Immature natural killer cell (primary cell): ENCODE measurements around the gene VSIG10L2. TPM values are rescaled to one million over a fixed set of nuclear protein-coding genes. Genes with fewer than 3 reads are reported as not detected.

Source experiments
- DNase-seq, 3 donors: peaks; one replicate each; pipeline ENCODE4 v3.0.0; 2022; ENCODE audit warnings: mixed read lengths in 1 of 3
- H3K27ac Mint-ChIP-seq, 6 donors: one replicate each; pipeline ENCODE4 v1.8.0; 2020; ENCODE audit warnings: mixed read lengths in 6 of 6, mild to moderate bottlenecking in 5 of 6, inconsistent platforms in 4 of 6, moderate library complexity in 3 of 6
- H3K27me3 Mint-ChIP-seq, 3 donors: one replicate each; pipeline ENCODE4 v1.8.0; 2020 to 2021; ENCODE audit warnings: low read depth in 3 of 3, mild to moderate bottlenecking in 3 of 3, mixed read lengths in 3 of 3, moderate library complexity in 3 of 3, inconsistent platforms in 1 of 3
- H3K36me3 Mint-ChIP-seq, 3 donors: one replicate each; pipeline ENCODE4 v1.8.0; 2020; ENCODE audit warnings: mixed read lengths in 3 of 3, inconsistent platforms in 2 of 3, mild to moderate bottlenecking in 2 of 3
- H3K4me1 Mint-ChIP-seq, 2 donors: one replicate each; pipeline ENCODE4 v1.8.0; 2020; ENCODE audit warnings: inconsistent platforms in 2 of 2, mild to moderate bottlenecking in 2 of 2, mixed read lengths in 2 of 2, moderate library complexity in 1 of 2
- H3K4me3 Mint-ChIP-seq, 5 donors: one replicate each; pipeline ENCODE4 v1.8.0; 2020; ENCODE audit warnings: mild to moderate bottlenecking in 5 of 5, mixed read lengths in 5 of 5, inconsistent platforms in 3 of 5, moderate library complexity in 3 of 5
- H3K9me3 Mint-ChIP-seq, 6 donors: one replicate each; pipeline ENCODE4 v1.8.0; 2020; ENCODE audit warnings: mild to moderate bottlenecking in 6 of 6, mixed read lengths in 6 of 6, inconsistent platforms in 4 of 6, moderate library complexity in 3 of 6
- polyA plus RNA-seq, 3 donors: library from polyadenylated mRNA; unstranded; fragments of 300-500 nt; fragmentation: Illumina TruSeq; gene quantifications; one replicate each; pipeline ENCODE4 v1.2.3, GENCODE V29; 2021

The VSIG10L2 gene
- polyA plus RNA-seq, 3 donors from 2014 or later: not detected

DNA sequence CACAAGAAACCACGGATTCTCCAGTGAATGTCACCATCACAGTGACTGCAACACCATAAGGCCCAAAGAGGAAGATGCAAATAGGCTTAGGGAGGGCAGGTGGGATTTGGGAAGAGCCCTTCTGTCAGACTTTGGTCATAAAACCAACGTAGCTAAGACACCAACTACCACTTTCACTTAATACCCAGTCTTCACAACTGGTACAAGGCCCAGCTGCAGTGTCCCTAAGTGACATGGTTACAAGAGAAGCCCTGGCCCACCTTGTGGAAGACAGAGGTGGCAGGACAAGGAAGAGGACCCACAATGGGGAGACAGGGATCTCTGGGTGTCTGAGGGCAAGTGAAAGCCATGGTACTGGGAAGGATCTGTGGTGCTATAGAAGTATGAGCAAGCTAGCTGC is 10.0 kb downstream of the VSIG10L2 start:
- Mint-ChIP-seq H3K36me3 (no peaks in the 10 kb centered on the region), H3K27ac (no peak overlapping the region), H3K4me1 (no peaks in the 10 kb centered on the region), H3K9me3 (no peaks in the 10 kb centered on the region), H3K4me3 (no peak overlapping the region), H3K27me3 (peaks cover 1 to 9% (median 5%) of the 10 kb centered on the region in 3 donors)
- DNase-seq: no peak

DNA sequence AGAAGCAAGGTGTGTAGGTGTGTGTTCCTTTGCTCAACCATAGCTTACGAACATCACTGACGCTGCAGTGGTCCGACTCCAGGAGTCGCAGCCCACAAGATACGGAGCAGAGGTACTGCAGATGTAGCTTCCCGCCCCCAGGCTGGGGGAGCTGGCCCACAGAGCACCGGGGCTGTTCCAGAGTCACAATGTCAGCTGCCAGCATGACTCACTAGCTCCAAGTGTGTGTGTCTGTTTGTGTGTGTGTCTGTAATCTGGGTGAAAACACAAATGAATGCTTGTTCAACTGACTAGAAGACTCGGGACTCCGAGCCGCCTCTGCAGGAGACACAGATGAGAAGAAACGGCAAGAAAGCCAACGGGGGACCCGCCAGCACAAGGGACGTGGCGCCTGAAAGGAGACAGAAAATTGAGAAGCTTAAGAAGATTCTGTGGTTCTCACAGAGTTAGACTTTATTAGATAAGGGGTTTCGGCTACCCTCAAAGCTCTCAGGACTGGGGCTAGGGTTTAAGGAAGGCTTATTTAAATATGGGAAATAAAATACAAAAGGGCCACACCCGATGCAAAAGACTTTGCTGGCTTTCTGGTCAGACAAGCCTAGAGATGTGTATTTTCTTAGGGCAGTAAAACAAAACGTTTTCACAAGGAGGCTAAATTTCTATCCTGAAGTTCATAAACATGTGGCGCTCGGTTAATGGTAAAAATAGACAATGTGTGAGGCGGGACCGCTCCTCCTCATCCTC is 10.7 kb downstream of the VSIG10L2 start:
- H3K4me3 Mint-ChIP-seq: no peak overlapping the region
- DNase-seq: no peak
- H3K4me1 Mint-ChIP-seq: no peaks in the 10 kb centered on the region
- peaks cover 1 to 7% (median 5%) of the 10 kb centered on the region in 3 donors for H3K27me3 Mint-ChIP-seq
- H3K36me3 Mint-ChIP-seq: no peaks in the 10 kb centered on the region
- no peak overlapping the region for H3K27ac Mint-ChIP-seq
- no peaks in the 10 kb centered on the region for H3K9me3 Mint-ChIP-seq

DNA sequence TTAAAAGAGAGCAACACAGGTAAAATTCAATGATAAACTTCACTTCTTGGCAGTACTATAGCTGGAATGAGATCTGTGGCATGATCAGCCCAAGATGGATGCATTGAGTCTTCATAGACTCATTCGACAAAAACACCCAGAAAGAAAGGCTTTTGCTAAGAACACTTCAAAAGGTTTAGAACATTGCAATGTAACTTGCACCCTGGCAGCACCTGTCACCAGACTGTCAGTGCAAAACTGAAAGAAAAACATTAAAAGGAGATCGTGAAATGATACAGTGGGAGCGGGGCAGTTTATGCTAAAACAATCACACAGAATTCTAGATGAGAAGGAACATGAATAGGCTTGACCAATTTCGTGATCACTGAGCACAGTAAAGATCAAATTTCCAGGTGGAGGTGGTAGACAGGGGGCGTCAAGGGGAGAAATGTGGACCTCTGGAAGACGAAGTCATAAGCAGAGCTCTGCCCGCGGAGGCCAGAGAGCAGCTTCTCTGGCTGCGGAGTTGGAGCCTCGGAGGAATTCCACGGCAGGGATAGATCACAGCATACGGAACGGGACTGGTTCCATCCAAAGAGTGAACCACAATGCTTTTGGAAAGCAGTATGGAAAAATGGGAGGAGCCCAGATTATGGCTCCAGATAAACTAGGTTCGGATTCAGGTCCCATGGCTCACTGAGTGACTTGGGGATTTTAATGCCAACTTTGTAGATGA is 11.9 kb downstream of the VSIG10L2 start:
- Mint-ChIP-seq H3K36me3 (no peaks in the 10 kb centered on the region), H3K9me3 (peaks cover 0 to 4% (median 1%) of the 10 kb centered on the region in 6 donors), H3K27ac (no peak overlapping the region), H3K27me3 (peaks cover 4 to 9% (median 5%) of the 10 kb centered on the region in 3 donors), H3K4me1 (no peaks in the 10 kb centered on the region), H3K4me3 (no peak overlapping the region)
- DNase-seq: no peak

DNA sequence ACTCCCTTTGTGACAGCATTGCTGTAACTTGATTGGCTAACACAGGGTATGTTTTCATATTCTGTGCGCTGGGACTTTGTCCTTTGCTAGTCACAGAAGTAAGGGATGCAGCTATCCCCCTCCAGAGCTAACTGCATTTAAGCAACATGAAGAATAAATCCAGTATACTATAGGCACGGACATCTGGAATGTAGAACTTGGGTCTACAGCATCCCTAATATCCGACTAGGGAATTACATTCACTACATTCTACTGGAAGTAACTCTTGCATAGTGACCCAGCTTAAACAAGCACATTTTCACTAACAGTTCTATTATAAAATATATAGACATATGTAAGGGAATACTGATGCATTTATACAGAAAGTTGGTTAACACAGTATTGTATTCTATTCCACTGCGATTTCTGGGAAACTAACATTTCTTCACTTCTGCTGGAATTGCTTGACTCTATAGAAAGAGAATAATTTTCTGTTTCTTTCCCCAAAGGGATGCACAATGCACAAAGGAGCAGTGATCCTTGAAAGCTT is 13.1 kb downstream of the VSIG10L2 start:
- Mint-ChIP-seq H3K4me1 (no peaks in the 10 kb centered on the region), H3K9me3 (peaks cover 0 to 9% (median 3%) of the 10 kb centered on the region in 6 donors), H3K27ac (no peak overlapping the region), H3K36me3 (no peaks in the 10 kb centered on the region), H3K27me3 (peaks cover 4 to 13% (median 5%) of the 10 kb centered on the region in 3 donors), H3K4me3 (no peak overlapping the region)
- DNase-seq: no peak

DNA sequence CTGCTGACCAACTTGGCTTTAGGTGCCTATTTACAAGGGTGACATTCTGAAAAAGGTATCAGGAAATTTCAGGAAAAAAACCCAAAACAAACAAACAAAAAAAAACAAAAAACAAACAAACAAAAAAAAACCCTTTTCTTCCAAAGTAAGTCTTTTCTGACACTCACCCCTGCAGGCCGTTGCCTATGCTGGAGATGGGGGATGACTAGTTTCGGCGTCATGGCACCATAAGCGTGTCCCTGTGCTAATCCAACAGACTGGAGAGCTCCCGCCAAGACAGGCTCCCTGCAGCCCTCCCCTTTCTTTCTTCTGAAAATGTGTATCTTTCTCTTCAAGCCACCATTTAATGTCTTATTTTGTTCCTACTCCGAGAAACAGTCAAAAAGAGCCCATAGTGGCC is 13.7 kb downstream of the VSIG10L2 start:
- Mint-ChIP-seq H3K27me3 (peaks cover 4 to 16% (median 6%) of the 10 kb centered on the region in 3 donors), H3K4me1 (no peaks in the 10 kb centered on the region), H3K9me3 (peaks cover 0 to 9% (median 3%) of the 10 kb centered on the region in 6 donors), H3K27ac (no peak overlapping the region), H3K4me3 (no peak overlapping the region), H3K36me3 (no peaks in the 10 kb centered on the region)
- no peak for DNase-seq

DNA sequence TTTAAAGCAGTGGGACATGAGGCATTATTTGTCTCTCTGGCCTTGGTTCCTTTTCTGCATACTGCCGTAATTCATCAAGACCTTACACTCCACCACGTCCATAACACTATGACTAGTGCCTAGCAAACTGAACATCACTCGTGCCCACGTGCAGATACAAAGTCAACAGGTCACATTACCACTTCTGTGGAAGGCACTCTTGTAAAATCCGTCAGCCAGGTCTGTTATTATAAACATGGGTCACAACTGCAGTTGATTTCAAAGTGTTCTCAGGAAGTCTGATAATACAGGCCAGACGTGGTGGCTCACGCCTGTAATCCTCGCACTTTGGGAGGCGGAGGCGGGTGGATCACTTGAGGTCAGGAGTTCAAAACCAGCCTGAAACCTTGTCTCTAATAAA is 14.1 kb downstream of the VSIG10L2 start:
- Mint-ChIP-seq H3K27ac (no peak overlapping the region), H3K4me1 (no peaks in the 10 kb centered on the region), H3K36me3 (no peaks in the 10 kb centered on the region), H3K4me3 (no peak overlapping the region), H3K9me3 (peaks cover 0 to 9% (median 3%) of the 10 kb centered on the region in 6 donors), H3K27me3 (peaks cover 4 to 16% (median 6%) of the 10 kb centered on the region in 3 donors)
- DNase-seq: no peak

DNA sequence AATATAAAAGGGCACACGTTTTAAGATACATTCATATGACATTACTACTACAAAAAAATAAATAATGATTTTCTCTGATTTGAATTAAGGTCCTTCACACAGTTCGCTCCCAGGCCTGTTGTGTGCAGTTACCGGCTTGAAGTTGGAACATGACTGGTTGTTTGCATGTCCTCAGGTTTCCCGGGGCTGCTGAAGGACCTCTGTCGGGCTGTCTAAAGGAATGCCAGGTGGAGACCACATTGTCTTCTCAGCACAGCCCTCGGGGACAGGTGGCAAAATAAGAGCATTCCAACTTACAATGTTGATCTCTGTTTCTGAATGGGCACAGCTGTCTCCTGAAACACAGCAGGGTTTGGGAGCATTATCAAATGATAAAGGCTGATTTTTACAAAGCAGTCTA is 14.9 kb downstream of the VSIG10L2 start:
- Mint-ChIP-seq H3K27ac (no peak overlapping the region), H3K36me3 (no peaks in the 10 kb centered on the region), H3K4me3 (no peak overlapping the region), H3K27me3 (peaks cover 5 to 16% (median 8%) of the 10 kb centered on the region in 3 donors), H3K4me1 (no peaks in the 10 kb centered on the region), H3K9me3 (peaks cover 0 to 9% (median 3%) of the 10 kb centered on the region in 6 donors)
- no peak for DNase-seq

DNA sequence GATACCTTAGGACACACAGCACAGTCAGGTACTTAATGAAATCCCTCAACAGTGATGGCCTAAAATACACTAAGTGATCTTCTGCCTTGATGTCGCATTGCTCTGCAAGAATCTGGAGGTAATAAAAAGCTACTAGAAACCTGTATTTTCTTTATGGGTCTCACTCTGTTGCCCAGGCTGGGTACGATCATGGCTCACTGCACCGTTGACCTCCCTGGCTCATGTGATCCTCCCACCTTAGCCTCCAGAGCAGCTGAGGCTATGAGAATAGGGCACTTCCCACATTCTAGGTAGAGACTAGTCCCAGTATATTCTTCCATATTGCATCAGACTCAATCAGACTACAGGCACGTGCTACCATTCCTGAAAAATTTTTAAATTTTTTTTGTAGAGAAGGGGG is 21.7 kb downstream of the VSIG10L2 start:
- Mint-ChIP-seq H3K9me3 (peaks cover 0 to 9% (median 1%) of the 10 kb centered on the region in 6 donors), H3K4me3 (no peak overlapping the region), H3K27ac (no peak overlapping the region), H3K36me3 (no peaks in the 10 kb centered on the region), H3K4me1 (no peaks in the 10 kb centered on the region), H3K27me3 (peaks cover 3 to 12% (median 6%) of the 10 kb centered on the region in 3 donors)
- no peak for DNase-seq

DNA sequence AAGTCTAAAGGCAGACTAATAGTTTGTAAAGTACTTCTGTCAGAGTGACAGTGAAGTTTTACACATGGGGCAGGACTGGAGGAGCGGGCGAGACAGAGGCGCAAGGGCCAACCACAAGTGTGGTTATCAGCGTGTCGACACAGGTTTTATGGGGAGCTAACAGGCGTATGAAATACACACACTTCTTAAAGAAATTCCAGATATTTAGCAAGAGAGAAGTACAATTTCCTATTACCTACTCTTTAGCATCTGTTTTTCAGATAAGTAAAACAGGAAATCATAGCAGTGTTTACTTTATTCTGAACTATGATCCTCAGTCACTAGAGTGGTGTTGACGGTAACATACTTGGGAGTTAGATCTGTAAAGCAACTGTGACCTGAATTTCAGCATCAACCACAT is 22.5 kb downstream of the VSIG10L2 start:
- peaks cover 0 to under 1% (median 0%) of the 10 kb centered on the region in 6 donors for H3K9me3 Mint-ChIP-seq
- no peaks in the 10 kb centered on the region for H3K4me1 Mint-ChIP-seq
- H3K36me3 Mint-ChIP-seq: no peaks in the 10 kb centered on the region
- no peak overlapping the region for H3K27ac Mint-ChIP-seq
- peaks cover 3 to 12% (median 5%) of the 10 kb centered on the region in 3 donors for H3K27me3 Mint-ChIP-seq
- no peak for DNase-seq
- H3K4me3 Mint-ChIP-seq: no peak overlapping the region

DNA sequence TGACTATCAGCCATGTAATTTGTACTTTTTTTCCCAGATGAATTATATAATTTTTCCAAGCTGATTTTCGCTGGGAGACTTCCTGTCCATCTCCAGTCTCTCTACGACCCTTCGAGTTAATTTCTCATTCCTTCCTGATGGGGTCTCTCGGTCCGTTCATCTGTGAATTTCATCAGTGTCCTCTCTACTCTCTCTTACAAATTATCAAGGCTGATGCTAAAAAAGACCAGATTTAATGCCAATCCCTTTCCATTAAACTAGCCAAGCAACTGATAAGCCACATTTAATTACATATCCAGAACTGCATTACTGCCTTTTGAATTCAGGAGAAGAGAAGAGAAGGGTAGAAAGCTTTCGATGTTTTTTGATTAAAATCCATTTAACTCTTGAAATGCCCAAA is 25.8 kb downstream of the VSIG10L2 start:
- H3K4me1 Mint-ChIP-seq: no peaks in the 10 kb centered on the region
- no peaks in the 10 kb centered on the region for H3K36me3 Mint-ChIP-seq
- H3K9me3 Mint-ChIP-seq: no peaks in the 10 kb centered on the region
- H3K4me3 Mint-ChIP-seq: no peak overlapping the region
- no peak overlapping the region for H3K27ac Mint-ChIP-seq
- no peak for DNase-seq
- peaks cover 0 to 6% (median 4%) of the 10 kb centered on the region in 3 donors for H3K27me3 Mint-ChIP-seq

DNA sequence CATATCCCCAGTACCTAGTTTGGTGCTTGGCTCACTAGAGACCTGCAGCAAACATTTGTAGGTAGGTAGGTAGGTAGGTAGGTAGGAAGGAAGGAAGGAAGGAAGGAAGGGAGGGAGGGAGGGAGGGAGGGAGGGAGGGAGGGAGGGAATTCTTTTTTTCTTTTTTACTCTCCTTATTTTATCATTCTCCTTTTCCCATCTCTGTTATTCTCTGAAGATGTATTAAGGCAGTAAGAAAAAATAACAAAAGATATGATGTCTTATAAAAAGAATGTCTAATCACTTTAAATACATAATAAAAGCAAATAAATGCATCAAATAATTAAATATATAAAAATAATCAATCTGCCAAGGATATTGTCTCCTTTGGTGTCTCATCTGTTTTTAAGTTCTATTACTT is 28.4 kb downstream of the VSIG10L2 start:
- Mint-ChIP-seq H3K27me3 (peaks cover 0 to 6% (median 4%) of the 10 kb centered on the region in 3 donors), H3K4me3 (no peak overlapping the region), H3K9me3 (no peaks in the 10 kb centered on the region), H3K4me1 (no peaks in the 10 kb centered on the region), H3K36me3 (no peaks in the 10 kb centered on the region), H3K27ac (no peak overlapping the region)
- no peak for DNase-seq

DNA sequence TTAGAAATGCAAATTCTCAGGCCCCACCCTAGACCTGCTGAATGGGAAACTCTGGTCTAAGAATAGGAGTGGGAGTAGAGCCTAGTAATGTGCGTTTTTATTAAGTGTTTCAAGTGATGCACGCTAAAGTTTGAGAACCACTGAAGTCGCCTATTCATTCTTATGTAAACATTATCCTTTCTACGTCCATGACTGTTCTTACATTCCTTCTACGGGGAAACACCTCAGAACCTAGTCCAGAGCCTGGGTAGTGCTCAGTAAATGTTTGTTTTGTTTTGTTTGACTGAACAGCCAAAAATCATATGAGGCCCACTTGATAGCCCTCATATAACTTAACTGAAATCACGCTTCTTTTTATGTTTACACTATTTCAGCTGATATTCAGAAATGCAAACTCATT is 29.8 kb downstream of the VSIG10L2 start:
- Mint-ChIP-seq H3K4me1 (no peaks in the 10 kb centered on the region), H3K27ac (no peak overlapping the region), H3K9me3 (no peaks in the 10 kb centered on the region), H3K4me3 (no peak overlapping the region), H3K36me3 (no peaks in the 10 kb centered on the region), H3K27me3 (peaks cover 0 to 6% (median 0%) of the 10 kb centered on the region in 3 donors)
- DNase-seq: no peak

DNA sequence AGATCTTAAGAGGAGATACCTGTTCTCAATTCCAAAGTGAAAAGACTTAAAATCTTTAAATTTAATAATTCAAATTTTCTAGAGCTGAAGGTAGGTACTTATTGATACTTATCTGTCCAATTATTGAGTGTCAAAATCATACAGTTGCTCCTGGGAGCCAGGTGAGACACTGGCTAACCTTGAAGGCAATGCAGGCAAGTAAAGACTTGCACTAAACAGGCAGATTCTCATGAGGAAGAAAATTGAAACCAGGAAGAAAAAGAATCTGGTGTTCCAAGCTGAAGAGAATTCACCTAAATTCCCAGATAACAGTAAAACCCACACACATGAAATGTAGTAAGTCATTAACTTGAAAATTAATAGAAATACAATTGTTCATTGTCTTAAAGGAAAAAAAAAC is 30.3 kb downstream of the VSIG10L2 start:
- no peaks in the 10 kb centered on the region for H3K9me3 Mint-ChIP-seq

DNA sequence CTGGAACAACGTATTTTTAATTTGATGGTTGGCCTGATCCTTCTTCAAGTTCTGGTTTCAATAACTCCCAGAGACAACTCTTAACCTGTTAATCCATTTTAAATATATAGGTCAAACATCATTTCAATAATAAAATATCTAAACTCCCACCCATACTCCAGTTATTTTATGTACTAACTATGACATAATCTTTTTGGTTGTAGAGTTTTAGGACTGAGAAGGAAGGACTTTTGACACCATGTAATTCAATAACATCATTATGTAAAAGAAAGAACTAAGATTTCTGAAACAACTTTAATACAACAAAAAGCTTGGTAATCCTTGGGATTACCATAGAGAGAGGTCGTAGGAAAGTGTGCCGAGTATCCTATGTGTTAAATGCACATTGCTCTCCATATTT is 31.5 kb downstream of the VSIG10L2 start:
- H3K36me3 Mint-ChIP-seq: no peaks in the 10 kb centered on the region
- H3K4me1 Mint-ChIP-seq: no peaks in the 10 kb centered on the region
- no peak overlapping the region for H3K4me3 Mint-ChIP-seq
- H3K27me3 Mint-ChIP-seq: peaks cover 0 to 6% (median 0%) of the 10 kb centered on the region in 3 donors
- no peak overlapping the region for H3K27ac Mint-ChIP-seq
- DNase-seq: no peak
- no peaks in the 10 kb centered on the region for H3K9me3 Mint-ChIP-seq

More for the DNA sequence above, 30.3 kb downstream of the VSIG10L2 start:
- DNase-seq: no peak
- Mint-ChIP-seq H3K36me3 (no peaks in the 10 kb centered on the region), H3K27ac (no peak overlapping the region), H3K4me1 (no peaks in the 10 kb centered on the region), H3K4me3 (no peak overlapping the region), H3K27me3 (peaks cover 0 to 6% (median 0%) of the 10 kb centered on the region in 3 donors)
